A549 (cell line): Measurements from ENCODE around the gene GLB1L.

ENCODE experiments used
- BHLHE40 ChIP-seq: IDR thresholded peaks from 2 replicates; pipeline ENCODE4 v1.6.1; 2012; ENCODE audit warnings: low read depth, low read length, inconsistent platforms
- CTCF ChIP-seq: fragments of >200 bp; sonication (Bioruptor Twin); formaldehyde crosslinking; IDR thresholded peaks from 3 replicates; pipeline ENCODE4 v1.5.1; 2016
- EP300 ChIP-seq, 2 experiments: fragments of >200 bp; sonication (Bioruptor Twin); formaldehyde crosslinking; IDR thresholded peaks; 2 replicates in 1 of 2; 3 replicates in 1 of 2; pipeline ENCODE4 v1.6.1; 2016 to 2017
- HMGXB4 ChIP-seq: fragments of 250-450 bp; sonication (Bioruptor Pico); IDR thresholded peaks from 2 replicates; pipeline ENCODE4 v1.5.0; 2021; ENCODE audit warnings: mild to moderate bottlenecking, moderate library complexity, borderline replicate concordance
- NR3C1 ChIP-seq: fragments of >200 bp; sonication (Bioruptor Twin); formaldehyde crosslinking; IDR thresholded peaks from 3 replicates; pipeline ENCODE4 v1.6.1; 2017
- POLR2A ChIP-seq: IDR thresholded peaks from 2 replicates; pipeline ENCODE4 v1.6.1; 2012; ENCODE audit warnings: mild to moderate bottlenecking, low read length
- REST ChIP-seq: fragments of 200-600 bp; sonication (generic); IDR thresholded peaks from 2 replicates; pipeline ENCODE4 v1.6.1; 2016; ENCODE audit warnings: antibody characterized with exemption, mild to moderate bottlenecking, moderate library complexity
- ZNF302 ChIP-seq: fragments of 250-450 bp; sonication (Bioruptor Pico); IDR thresholded peaks from 2 replicates; pipeline ENCODE4 v1.9.0; 2021; ENCODE audit warnings: inconsistent platforms, mild to moderate bottlenecking, moderate library complexity

- TF ChIP-seq REST, result no peak
- no peak for TF ChIP-seq HMGXB4 (CRISPR knock-in tag)
- TF ChIP-seq NR3C1, result no peak
- no peak for TF ChIP-seq BHLHE40
- TF ChIP-seq CTCF, result no peak
- no peak for TF ChIP-seq ZNF302 (CRISPR knock-in tag)
- TF ChIP-seq EP300 (IDR thresholded peaks at IDR 0.05), result no peak
- TF ChIP-seq POLR2A, result no peak
These were observed 16.3 kb downstream of the GLB1L start for GRCh38 chr2:219228911-219229304.
